Immature natural killer cell (primary cell): Measurements from ENCODE around the gene HEATR5A. TPM values are rescaled to one million over a fixed set of nuclear protein-coding genes. Genes with fewer than 3 reads are reported as not detected.
"Not testable (repeated sequence)": the region's sequence is repeated elsewhere in the genome, so short reads cannot be mapped to it uniquely, and the experiment has no call there.

ENCODE experiments used
- DNase-seq, 3 donors: peaks; one replicate each; pipeline ENCODE4 v3.0.0; 2022; ENCODE audit warnings: mixed read lengths in 1 of 3
- H3K27ac Mint-ChIP-seq, 6 donors: one replicate each; pipeline ENCODE4 v1.8.0; 2020; ENCODE audit warnings: mixed read lengths in 6 of 6, mild to moderate bottlenecking in 5 of 6, inconsistent platforms in 4 of 6, moderate library complexity in 3 of 6
- H3K27me3 Mint-ChIP-seq, 3 donors: one replicate each; pipeline ENCODE4 v1.8.0; 2020 to 2021; ENCODE audit warnings: low read depth in 3 of 3, mild to moderate bottlenecking in 3 of 3, mixed read lengths in 3 of 3, moderate library complexity in 3 of 3, inconsistent platforms in 1 of 3
- H3K36me3 Mint-ChIP-seq, 3 donors: one replicate each; pipeline ENCODE4 v1.8.0; 2020; ENCODE audit warnings: mixed read lengths in 3 of 3, inconsistent platforms in 2 of 3, mild to moderate bottlenecking in 2 of 3
- H3K4me1 Mint-ChIP-seq, 2 donors: one replicate each; pipeline ENCODE4 v1.8.0; 2020; ENCODE audit warnings: inconsistent platforms in 2 of 2, mild to moderate bottlenecking in 2 of 2, mixed read lengths in 2 of 2, moderate library complexity in 1 of 2
- H3K4me3 Mint-ChIP-seq, 5 donors: one replicate each; pipeline ENCODE4 v1.8.0; 2020; ENCODE audit warnings: mild to moderate bottlenecking in 5 of 5, mixed read lengths in 5 of 5, inconsistent platforms in 3 of 5, moderate library complexity in 3 of 5
- H3K9me3 Mint-ChIP-seq, 6 donors: one replicate each; pipeline ENCODE4 v1.8.0; 2020; ENCODE audit warnings: mild to moderate bottlenecking in 6 of 6, mixed read lengths in 6 of 6, inconsistent platforms in 4 of 6, moderate library complexity in 3 of 6
- polyA plus RNA-seq, 3 donors: library from polyadenylated mRNA; unstranded; fragments of 300-500 nt; fragmentation: Illumina TruSeq; gene quantifications; one replicate each; pipeline ENCODE4 v1.2.3, GENCODE V29; 2021

HEATR5A gene
- polyA plus RNA-seq, 3 donors from 2014 or later = 7.7 to 8.9 (median 8.9) TPM

DNA sequence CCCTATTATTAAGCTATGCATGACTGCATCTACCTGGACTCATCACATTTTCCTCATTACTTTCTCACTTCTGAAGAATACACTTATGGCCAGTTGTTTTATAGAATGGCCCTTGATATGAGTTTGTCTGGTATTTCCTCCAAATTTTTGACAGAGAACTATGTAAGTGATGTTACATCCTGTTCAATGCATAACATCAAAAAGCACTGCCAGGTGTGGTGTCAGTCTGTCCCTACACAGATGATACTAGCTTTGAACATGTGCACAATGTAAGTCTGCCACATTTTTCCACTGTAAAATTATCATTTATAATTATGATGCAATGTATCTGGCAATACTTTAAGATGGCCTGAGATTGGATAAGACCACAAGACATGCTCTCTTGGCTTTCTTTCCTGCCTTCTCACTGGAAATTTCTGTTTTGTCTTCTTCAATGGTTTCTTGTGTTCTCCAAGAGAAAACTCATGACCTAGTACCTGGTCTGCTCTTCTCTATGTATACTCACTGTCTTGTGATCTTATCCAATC lies 28.3 kb downstream of the HEATR5A start:
- no peak overlapping the region for H3K4me3 Mint-ChIP-seq
- no peaks in the 10 kb centered on the region for H3K4me1 Mint-ChIP-seq
- no peaks in the 10 kb centered on the region for H3K9me3 Mint-ChIP-seq
- peaks cover 7 to 25% (median 13%) of the 10 kb centered on the region in 3 donors for H3K36me3 Mint-ChIP-seq
- DNase-seq = no peak
- H3K27me3 Mint-ChIP-seq = no peaks in the 10 kb centered on the region
- peak overlapping the region in 1 of 6 donors; percentile 8 for H3K27ac Mint-ChIP-seq

DNA sequence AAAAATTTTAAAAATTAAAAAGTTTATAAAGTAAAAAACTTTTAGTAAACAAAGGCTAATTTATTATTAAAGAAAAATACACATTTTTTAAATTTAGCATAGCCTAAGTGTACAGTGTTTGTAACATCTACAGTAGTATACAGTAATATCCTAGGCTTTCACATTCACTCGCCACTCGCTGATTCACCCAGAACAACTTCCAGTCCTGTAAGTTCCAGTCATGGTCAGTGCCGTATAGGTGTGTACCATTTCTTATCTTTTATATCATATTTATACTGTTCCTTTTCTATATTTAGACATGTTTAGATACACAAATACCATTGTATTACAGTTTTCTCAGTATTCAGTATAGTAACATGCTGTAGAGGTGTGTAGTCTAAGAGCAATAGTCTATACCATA lies 28.9 kb downstream of the HEATR5A start:
- Mint-ChIP-seq H3K9me3 (no peaks in the 10 kb centered on the region), H3K27ac (no peak overlapping the region), H3K4me1 (no peaks in the 10 kb centered on the region), H3K4me3 (no peak overlapping the region), H3K27me3 (no peaks in the 10 kb centered on the region), H3K36me3 (peaks cover 7 to 28% (median 13%) of the 10 kb centered on the region in 3 donors)
- no peak for DNase-seq

DNA sequence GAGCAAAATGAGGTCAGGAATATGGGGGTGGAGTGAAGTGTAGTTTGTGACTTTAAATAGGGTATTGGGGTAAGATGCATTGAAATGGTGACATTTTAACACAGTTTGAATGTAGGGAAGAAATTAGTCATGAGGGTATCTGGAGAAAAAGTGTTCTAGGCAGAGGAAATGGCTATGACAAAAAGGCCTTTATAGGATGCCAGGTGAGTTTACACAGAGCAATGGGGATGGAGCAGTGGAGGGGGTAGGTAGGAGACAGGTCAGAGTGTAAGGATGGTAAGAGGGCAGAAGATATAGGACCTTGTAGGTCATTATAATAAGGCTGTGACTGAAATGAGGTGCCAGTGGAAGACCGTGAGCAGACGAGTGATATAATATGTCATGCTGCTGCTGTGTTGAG lies 30.4 kb downstream of the HEATR5A start:
- Mint-ChIP-seq H3K4me1 (no peaks in the 10 kb centered on the region), H3K27me3 (no peaks in the 10 kb centered on the region), H3K36me3 (peaks cover 2 to 35% (median 12%) of the 10 kb centered on the region in 3 donors), H3K4me3 (no peak overlapping the region), H3K27ac (no peak overlapping the region), H3K9me3 (no peaks in the 10 kb centered on the region)
- DNase-seq = no peak

DNA sequence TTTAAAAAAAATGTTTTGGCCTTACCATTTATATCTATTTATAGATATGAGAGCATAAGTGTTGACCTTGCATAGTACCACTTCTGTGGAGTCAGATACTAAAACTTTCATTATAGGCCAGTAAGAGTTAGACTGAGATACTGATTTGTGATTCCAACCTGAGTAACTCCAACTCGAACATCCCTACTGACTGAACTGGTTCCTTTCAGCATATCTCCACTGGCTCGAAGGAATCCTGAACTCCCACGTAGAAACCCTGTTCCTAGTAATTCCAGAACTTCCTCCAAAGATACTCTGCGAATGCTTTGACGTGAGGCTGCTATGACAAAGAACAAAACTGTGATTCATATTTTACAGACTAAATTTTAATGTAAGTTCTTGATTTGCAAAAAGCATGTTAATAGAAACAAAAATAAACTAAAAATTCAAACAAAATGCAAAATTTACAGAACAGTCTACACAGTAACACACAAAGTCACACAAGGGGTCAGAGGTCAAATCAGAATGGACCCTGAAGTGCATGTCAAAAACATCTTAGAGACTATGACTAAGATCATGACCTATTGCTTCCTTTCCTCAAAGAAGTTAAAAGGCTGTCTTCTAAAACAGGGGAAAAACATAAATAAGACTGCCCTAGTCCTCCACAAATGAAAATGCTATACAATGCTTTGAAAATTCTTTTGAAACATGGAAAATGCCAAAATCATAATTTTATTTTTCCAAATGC lies 31.5 kb downstream of the HEATR5A start:
- Mint-ChIP-seq H3K4me3 (no peak overlapping the region), H3K9me3 (no peaks in the 10 kb centered on the region), H3K27me3 (no peaks in the 10 kb centered on the region), H3K27ac (no peak overlapping the region), H3K36me3 (peaks cover 1 to 38% (median 12%) of the 10 kb centered on the region in 3 donors), H3K4me1 (no peaks in the 10 kb centered on the region)
- no peak for DNase-seq

DNA sequence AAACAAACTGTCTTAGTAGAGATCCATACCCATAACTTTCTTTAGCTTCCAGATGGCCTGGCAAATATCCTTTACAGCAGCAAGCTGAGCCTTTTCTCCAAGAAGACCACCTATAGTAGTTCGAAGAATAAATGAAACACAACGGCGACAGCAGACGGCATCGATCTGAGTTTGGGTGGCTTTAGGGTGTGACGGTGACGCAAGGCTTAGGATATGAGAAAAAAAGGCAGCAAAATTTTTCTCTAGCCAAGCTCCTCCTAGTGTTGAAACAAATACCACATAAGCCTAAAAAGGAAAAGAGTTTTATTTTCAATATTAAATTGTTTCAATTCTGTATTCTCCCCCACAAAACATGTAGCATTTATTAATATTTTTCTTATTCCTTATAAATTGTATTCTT lies 33.3 kb downstream of the HEATR5A start:
- DNase-seq = no peak
- no peaks in the 10 kb centered on the region for H3K27me3 Mint-ChIP-seq
- H3K27ac Mint-ChIP-seq = no peak overlapping the region
- H3K9me3 Mint-ChIP-seq = no peaks in the 10 kb centered on the region
- H3K4me3 Mint-ChIP-seq = no peak overlapping the region
- H3K4me1 Mint-ChIP-seq = no peaks in the 10 kb centered on the region
- H3K36me3 Mint-ChIP-seq = peaks cover 8 to 35% (median 14%) of the 10 kb centered on the region in 3 donors

DNA sequence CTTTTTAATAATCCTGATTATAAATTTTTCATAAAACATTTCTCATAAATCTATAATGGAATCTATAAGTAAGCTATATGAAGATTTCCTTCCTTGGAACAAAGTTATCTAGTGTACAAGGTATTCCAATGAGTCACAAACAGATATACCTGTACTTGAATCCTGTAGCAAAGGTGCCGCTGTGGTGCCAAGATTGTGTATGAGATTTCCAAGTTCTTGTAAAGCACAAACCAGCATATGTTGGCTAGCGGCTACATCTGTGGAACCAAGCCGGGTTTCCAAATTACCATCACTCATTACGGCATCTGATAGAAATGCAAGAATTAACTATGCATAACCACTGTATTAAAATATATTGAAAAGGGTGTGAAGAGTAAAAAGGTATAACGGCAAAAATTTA lies 34.1 kb downstream of the HEATR5A start:
- Mint-ChIP-seq H3K27ac (no peak overlapping the region), H3K4me1 (no peaks in the 10 kb centered on the region), H3K4me3 (no peak overlapping the region), H3K36me3 (peaks cover 8 to 33% (median 11%) of the 10 kb centered on the region in 3 donors), H3K27me3 (no peaks in the 10 kb centered on the region), H3K9me3 (no peaks in the 10 kb centered on the region)
- no peak for DNase-seq

DNA sequence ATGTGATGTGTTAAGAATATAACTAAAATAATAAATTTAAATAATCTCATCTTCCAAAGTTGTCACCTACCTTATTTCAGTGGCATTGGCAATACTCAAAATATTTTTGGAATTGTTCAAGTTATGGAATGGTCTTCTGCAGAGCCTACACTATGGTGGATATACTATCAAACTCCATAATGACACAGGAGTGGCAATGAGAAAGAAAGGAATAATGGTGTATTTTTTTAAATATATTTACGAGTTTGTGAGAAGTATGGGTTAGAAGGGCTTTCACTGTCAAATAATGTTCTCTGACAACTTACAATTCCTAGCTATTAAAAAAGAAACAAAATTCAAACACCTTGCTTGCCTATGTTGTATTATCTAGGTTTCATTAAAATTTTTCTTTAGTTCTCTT lies 38.1 kb downstream of the HEATR5A start:
- no peak overlapping the region for H3K27ac Mint-ChIP-seq
- peaks cover 0 to 3% (median 0%) of the 10 kb centered on the region in 3 donors for H3K27me3 Mint-ChIP-seq
- H3K4me3 Mint-ChIP-seq = no peak overlapping the region
- peaks cover 8 to 12% of the 10 kb centered on the region in 2 donors for H3K4me1 Mint-ChIP-seq
- DNase-seq = no peak
- H3K9me3 Mint-ChIP-seq = no peaks in the 10 kb centered on the region
- peaks cover 12 to 26% (median 16%) of the 10 kb centered on the region in 3 donors for H3K36me3 Mint-ChIP-seq

DNA sequence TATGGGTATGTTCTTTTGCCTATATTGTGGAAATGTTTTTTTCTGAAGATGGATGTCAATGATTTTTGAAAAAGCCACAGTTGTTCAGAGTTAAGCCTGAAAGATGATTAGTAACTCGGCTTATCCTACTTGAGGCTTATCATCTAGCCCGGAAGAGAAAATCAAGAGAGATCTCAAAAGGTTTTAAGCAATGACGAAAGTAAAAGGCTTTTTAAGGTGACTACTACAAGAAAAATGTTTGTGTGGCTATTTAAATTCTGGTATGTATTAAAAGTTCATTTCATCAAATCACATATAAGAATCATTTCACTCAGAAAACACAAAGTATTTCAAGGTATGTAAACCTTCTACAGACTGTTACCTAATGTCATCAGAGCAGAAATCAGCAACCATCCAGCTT lies 40.2 kb downstream of the HEATR5A start:
- no peak overlapping the region for H3K27ac Mint-ChIP-seq
- no peak for DNase-seq
- peaks cover 11 to 12% of the 10 kb centered on the region in 2 donors for H3K4me1 Mint-ChIP-seq
- peaks cover 12 to 17% (median 17%) of the 10 kb centered on the region in 3 donors for H3K36me3 Mint-ChIP-seq
- H3K9me3 Mint-ChIP-seq = no peaks in the 10 kb centered on the region
- H3K27me3 Mint-ChIP-seq = peaks cover 0 to 3% (median 0%) of the 10 kb centered on the region in 3 donors
- H3K4me3 Mint-ChIP-seq = no peak overlapping the region

DNA sequence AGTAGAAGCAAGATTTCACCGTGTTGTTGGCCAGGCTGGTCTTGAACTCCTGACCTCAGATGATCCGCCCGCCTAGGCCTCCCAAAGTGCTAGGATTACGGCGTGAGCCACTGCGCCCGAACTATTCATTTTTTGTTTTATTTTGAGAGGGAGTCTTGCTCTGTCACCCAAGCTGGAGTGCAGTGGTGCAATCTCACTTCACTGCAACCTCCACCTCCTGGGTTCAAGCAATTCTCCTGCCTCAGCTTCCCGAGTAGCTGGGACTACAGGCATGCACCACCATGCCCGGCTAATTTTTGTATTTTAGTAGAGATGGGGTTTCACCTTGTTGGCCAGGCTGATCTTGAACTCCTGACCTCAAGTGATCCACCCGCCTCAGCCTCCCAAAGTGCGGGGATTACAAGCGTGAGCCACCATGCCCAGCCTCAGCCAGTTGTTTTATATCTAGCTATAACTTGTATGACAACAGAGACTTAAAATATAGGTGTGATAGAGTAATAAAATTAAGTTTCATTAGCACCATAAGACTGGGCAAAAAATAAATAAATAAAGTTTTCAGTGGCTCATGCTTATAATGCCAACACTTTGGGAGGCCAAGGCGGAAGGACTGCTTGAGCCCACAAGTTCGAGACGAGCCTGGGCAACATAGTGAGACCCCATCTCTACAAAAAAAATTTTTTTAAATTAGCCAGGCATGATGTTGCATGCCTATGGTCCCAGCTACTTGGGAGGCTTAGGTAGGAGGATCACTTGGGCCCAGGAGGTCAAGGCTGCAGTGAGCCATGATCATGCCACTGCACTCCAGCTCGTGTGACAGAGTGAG lies 41.0 kb downstream of the HEATR5A start:
- not testable (repeated sequence) for H3K9me3 Mint-ChIP-seq, DNase-seq, H3K4me3 Mint-ChIP-seq, H3K27me3 Mint-ChIP-seq, H3K27ac Mint-ChIP-seq
- Mint-ChIP-seq H3K36me3 (peaks cover 12 to 17% (median 13%) of the 10 kb centered on the region in 3 donors), H3K4me1 (peaks cover 11 to 12% of the 10 kb centered on the region in 2 donors)

DNA sequence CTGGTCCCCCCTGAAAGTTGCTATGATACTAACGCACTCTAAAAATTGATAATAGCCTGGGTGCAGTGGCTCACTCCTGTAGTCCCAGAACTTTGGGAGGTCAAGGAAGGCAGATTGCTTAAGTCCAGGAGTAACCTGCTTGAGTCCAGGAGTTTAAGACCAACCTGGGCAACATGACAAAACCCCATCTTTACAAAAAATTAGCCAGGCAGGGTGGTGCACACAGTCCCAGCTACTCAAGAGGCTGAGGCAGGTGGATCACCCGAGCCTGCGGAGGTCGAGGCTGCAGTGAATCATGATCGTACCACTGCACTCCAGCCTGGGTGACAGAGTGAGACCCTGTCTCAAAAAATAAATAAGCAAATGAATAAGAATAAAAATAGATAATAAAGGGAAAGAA lies 42.9 kb downstream of the HEATR5A start:
- H3K4me1 Mint-ChIP-seq = peaks cover 11 to 12% of the 10 kb centered on the region in 2 donors
- peaks cover 0 to 4% (median 0%) of the 10 kb centered on the region in 3 donors for H3K27me3 Mint-ChIP-seq
- H3K9me3 Mint-ChIP-seq = no peaks in the 10 kb centered on the region
- peaks cover 9 to 15% (median 13%) of the 10 kb centered on the region in 3 donors for H3K36me3 Mint-ChIP-seq
- DNase-seq = no peak
- H3K27ac Mint-ChIP-seq = peak overlapping the region in 3 of 6 donors; percentile 76 to 84 (median 79)
- no peak overlapping the region for H3K4me3 Mint-ChIP-seq

DNA sequence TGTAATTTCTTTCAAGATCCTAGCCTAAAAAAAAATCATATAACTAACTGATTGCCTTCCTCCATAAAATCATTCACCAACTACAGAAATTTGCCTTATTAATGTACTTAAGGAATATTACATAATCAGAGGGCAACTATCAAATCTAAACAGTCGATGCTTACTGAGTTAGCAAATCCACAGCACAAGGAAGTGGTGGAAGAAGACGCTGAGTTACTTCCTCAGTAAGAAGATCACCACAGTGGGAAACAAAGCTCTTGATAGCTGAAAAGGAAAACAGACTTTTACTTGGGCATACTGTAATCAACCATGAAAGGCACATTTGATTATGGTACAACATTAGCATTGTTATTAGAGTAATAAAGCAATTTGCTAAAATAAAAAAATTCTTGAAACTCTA lies 48.7 kb downstream of the HEATR5A start:
- no peak overlapping the region for H3K4me3 Mint-ChIP-seq
- H3K4me1 Mint-ChIP-seq = peaks cover 7 to 8% of the 10 kb centered on the region in 2 donors
- H3K36me3 Mint-ChIP-seq = peaks cover 12 to 22% (median 18%) of the 10 kb centered on the region in 3 donors

DNA sequence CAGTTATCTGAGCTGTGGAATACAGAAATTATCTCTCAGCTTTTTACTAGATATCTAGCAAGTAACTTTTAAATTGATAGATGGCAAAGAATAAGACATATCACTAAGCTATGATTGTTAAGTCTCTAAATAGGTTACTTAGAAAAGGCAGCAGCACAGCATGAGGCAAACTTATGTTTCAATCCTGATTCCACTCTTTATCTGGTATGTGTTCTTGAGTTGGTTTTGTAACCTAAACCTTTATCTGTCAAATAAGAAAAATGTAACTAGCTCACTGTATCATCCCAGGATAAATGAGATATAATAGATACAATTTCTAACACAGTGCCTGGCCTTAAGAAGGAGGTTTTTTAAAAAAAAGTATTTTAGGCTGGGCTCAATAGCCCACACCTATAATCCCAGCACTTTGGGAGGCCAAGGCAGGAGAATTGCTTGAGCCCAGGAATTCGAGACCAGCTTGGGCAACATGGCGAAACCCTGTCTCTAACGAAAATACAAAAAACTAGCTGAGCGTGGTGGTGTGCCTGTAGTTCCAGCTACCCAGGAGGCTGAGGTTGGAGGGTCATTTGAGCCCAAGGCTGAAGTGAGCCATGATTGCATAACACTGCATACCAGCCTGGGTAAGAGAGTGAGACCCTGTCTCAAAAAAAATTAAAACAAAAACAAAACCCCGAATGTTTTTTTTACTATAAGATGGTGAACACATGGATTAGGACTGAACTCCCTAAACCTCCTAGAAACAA lies 56.8 kb downstream of the HEATR5A start:
- H3K27me3 Mint-ChIP-seq = peaks cover 0 to 1% (median 0%) of the 10 kb centered on the region in 3 donors
- peaks cover 15 to 23% (median 20%) of the 10 kb centered on the region in 3 donors for H3K36me3 Mint-ChIP-seq

More for the DNA sequence above, 48.7 kb downstream of the HEATR5A start:
- Mint-ChIP-seq H3K9me3 (no peaks in the 10 kb centered on the region), H3K27ac (peak overlapping the region in 5 of 6 donors; percentile 15 to 57 (median 29)), H3K27me3 (peaks cover 0 to 1% (median 0%) of the 10 kb centered on the region in 3 donors)
- no peak for DNase-seq

DNA sequence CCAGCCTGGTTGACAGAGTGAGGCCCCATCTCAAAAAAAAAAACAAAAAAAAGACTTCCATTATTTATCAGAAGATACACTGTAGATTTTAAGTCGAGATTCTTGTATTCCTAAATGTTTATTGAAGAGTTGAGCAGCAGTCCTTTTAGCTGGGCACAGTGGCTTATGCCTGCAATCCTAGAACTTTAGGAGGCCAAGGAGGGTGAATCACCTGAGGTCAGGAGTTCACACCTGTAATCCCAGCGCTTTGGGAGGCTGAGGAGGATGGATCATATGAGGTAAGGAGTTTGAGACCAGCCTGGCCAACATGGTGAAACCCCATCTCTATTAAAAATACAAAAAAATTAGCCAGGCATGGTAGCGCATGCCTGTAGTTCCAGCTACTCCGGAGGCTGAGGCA lies 57.6 kb downstream of the HEATR5A start:
- H3K9me3 Mint-ChIP-seq = peaks cover 0 to 1% (median 0%) of the 10 kb centered on the region in 6 donors
- no peak overlapping the region for H3K4me3 Mint-ChIP-seq
- DNase-seq = no peak
- peaks cover 0 to 3% (median 0%) of the 10 kb centered on the region in 3 donors for H3K27me3 Mint-ChIP-seq
- H3K36me3 Mint-ChIP-seq = peaks cover 14 to 21% (median 20%) of the 10 kb centered on the region in 3 donors
- H3K4me1 Mint-ChIP-seq = no peaks in the 10 kb centered on the region
- H3K27ac Mint-ChIP-seq = no peak overlapping the region

More for the DNA sequence above, 56.8 kb downstream of the HEATR5A start:
- peaks cover 0 to 1% (median 0%) of the 10 kb centered on the region in 6 donors for H3K9me3 Mint-ChIP-seq
- no peak overlapping the region for H3K4me3 Mint-ChIP-seq
- DNase-seq = no peak
- H3K4me1 Mint-ChIP-seq = no peaks in the 10 kb centered on the region
- no peak overlapping the region for H3K27ac Mint-ChIP-seq
